ENCODE measurements around the gene RBM20.
A peak's percentile ranks its signal among the peaks of the same experiment; 100 is the strongest.
"Not testable (repeated sequence)": the region's sequence is repeated elsewhere in the genome, so short reads cannot be mapped to it uniquely, and the experiment has no call there.

The RBM20 gene

DNA sequence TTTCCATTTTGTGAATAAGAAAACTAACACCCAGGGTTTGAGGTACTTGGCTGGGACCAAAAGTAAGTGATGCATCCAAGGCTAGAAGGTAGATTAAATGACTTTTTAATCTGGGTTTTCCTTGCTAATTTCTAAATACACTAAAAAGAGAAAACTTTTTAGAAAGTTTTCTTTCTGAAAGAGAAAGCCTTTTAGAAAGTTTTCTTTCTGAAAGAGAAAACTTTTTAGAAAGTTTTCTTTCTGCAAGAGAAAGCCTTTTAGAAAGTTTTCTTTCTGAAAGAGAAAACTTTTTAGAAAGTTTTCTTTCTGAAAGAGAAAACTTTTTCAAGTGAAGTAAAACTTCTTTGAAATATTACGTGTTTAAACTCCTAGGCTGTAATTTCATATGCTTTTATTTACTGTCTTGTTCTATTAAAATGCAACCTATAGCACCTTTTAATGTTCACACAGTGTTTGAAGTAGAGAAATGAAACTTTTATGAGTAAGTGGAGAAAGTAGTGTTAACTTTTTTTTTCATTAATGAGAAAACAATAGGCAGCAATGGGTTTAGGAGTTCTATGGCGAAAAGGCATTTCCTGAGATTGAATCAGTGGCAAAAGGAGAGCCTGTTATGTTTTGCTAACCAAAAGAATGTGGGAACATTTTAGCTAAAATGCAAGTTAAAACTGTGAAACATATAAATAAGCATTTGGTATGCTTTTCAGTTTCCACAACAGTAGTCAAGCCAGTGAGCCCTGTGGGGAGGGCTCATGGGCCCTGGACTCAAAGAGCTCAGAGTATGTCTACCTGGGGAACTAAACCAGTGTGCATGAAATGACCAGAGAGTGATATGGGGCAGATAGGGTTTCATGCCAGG, 103.7 kb downstream of the RBM20 start:
- intact Hi-C loops (cut with DNase I): loop anchor here (10.0 kb wide), 1 partner anchor 147 kb away; no protein-coding TSS in a partner anchor
- no peak for DNase-seq

GRCh38 chr10:110748970-110749369, 104.8 kb downstream of the RBM20 start:
- intact Hi-C loops (cut with DNase I): loop anchor here (10.0 kb wide), 1 partner anchor 146 kb away; no protein-coding TSS in a partner anchor

GRCh38 chr10:110750931-110751330, 106.8 kb downstream of the RBM20 start:
- DNase-seq: no peak
- intact Hi-C loops (cut with DNase I): no loop called here

More at GRCh38 chr10:110748970-110749369, 104.8 kb downstream of the RBM20 start:
- no peak for DNase-seq

DNA sequence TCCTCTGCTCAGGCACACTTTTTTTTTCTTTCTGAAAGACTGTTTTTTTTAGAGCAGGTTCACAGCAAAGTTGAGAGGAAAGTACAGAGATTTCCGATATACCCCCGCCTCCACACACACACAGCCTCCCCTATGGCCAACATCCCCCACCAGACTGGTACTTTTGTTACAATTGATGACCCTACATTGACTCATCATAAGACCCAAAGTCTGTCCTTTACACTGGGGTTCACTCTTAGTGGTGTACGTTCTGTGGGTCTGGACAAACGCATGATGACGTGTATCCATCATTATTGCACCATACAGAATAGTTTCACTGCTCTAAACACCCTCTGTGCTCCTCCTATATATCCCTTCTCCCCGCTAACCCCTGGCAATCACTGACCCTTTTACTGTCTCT, 107.7 kb downstream of the RBM20 start:
- intact Hi-C loops (cut with DNase I): no loop called here
- DNase-seq: no peak

DNA sequence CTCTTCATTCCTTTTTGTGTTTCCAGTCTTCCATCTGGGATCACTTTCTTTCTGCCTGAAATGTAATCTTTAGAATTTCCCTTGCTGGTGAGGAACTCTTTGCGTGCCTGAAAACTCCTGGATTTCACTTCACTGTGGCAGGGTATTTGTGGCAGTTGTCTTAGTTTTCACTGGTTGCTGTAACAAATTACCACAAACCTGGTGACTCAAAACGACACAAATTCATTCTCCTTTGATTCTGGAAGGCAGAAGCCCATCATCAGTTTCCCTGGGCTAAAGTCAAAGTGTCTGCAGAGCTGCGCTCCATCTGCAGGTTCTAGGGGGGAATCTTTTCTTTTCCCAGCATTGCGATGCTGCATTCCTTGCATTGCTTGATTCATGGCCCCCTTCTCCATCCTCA, 109.3 kb downstream of the RBM20 start:
- DNase-seq: no peak
- intact Hi-C loops (cut with DNase I): no loop called here

- no peak for DNase-seq
- intact Hi-C loops (cut with DNase I): no loop called here
These were observed 110.4 kb downstream of the RBM20 start for GRCh38 chr10:110754375-110755105.

DNA sequence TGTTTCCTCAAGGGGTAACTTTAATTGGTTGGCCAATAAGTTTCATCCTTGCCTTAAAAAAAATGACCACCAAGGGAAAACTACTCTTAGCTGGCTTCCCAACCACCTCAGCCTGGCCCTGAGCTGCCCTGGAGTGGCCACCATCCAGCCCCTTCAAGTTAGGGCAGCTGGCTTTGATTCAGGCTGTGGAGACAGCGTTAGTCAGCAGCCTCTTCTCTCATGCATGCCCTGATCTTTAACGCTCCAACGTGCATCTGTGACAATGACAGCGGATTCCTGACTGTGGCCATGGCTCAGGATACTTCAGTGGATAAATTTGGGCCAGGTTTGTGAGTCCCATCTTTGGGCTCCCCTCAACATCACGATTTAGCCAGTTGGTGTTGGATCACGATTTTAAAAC, 111.6 kb downstream of the RBM20 start:
- DNase-seq: no peak
- intact Hi-C loops (cut with DNase I): no loop called here

GRCh38 chr10:110756876-110757275, 112.7 kb downstream of the RBM20 start:
- no peak for DNase-seq
- intact Hi-C loops (cut with DNase I): no loop called here

GRCh38 chr10:110757586-110757985, 113.5 kb downstream of the RBM20 start:
- no peak for DNase-seq
- intact Hi-C loops (cut with DNase I): no loop called here

GRCh38 chr10:110758128-110758765, 114.1 kb downstream of the RBM20 start:
- intact Hi-C loops (cut with DNase I): no loop called here
- no peak for DNase-seq

DNA sequence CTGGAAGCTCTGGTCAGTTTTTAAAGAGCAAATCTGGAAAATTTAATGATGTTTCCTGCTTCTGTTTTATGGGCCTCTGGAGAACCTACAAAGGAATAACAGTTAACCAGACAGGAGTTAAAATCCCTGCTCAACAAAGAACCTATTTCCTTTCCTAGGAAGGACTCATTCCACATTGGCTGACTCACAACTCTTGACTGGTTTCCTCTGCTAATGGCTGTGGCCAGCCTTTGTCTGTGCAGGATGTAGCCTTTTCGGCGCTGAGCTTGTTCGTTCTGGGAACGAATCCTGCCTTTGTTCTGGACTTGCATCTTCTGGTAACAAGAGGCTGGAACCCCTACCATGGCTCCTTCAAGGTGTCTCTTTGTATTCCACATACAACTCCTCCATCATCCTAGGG, 114.8 kb downstream of the RBM20 start:
- DNase-seq: peak in 1 of 42 donors; percentile 49
- intact Hi-C loops (cut with DNase I): no loop called here

- DNase-seq: no peak
- intact Hi-C loops (cut with DNase I): no loop called here
These were observed 115.4 kb downstream of the RBM20 start for GRCh38 chr10:110759523-110759922.

DNA sequence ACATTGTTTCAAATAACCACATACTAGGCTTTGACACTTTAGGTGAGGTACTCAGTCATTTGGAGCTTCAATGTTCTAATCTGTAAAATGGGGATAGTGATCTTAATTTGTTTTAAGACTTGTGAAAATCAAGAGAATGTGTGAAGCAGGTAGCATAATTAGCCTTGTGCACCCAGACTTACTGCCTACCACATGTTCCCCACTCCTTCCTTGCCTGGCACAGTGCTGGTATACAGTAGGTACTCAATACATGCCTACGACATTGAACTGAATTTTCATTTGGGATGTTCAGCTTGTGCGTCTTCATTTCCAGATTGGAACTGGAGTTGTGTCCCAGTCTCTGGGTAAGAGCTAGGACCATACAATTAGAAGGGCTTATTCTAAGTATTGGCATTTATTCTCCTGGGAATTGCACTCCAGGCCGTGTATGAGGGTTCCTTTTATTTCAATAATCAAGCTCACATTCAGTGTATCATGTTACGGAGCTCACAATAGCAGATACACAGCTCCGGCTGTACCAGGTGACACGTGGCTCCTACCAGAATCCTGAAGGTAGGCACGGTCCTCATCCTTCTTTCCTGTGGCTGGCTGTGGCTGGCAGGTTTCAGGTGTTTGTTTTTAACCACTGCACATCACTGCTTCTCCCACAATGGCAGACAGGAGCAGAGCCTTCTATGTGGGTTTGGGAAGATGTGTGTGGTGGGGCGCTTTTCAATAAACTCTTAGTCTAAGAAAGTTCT, 118.1 kb downstream of the RBM20 start:
- DNase-seq: no peak
- intact Hi-C loops (cut with DNase I): no loop called here

DNA sequence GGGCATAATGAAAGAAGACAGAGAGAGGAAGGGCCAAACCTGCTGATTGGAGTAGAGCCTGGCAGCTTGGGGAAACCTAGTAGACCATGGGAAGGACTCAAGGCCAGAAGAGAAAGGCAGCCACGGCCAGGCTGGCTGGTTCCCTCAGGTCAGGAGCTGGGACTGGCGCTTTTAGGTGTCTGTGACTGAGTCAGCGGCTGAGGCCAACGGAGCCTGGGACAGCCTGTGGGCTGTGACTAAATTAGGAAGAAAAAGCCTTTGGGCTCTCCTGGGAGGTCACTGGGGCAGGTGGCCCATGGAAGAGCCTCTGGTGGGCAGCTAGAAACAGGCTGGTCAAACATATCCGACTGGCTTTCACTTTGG, 118.7 kb downstream of the RBM20 start:
- intact Hi-C loops (cut with DNase I): no loop called here
- no peak for DNase-seq

DNA sequence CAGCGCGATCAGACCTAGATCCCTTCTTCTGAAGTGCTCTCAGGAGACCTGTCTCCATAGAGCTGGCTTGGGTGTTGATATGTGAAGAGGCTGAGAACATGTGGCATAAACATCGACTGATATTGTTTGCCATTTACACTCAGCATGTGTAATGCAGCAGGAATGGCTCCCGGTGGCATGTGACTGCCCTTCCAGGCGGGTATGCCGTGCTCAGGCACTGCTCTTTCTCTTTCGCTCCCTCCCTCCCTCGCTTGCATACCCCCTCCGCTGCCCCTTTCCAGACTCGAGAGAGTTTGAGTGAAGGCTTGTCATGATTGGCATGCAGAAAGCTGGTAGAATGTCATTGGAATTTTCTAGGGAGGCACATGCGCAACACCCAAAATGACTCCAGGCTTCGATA, 120.2 kb downstream of the RBM20 start:
- no peak for DNase-seq
- intact Hi-C loops (cut with DNase I): no loop called here

DNA sequence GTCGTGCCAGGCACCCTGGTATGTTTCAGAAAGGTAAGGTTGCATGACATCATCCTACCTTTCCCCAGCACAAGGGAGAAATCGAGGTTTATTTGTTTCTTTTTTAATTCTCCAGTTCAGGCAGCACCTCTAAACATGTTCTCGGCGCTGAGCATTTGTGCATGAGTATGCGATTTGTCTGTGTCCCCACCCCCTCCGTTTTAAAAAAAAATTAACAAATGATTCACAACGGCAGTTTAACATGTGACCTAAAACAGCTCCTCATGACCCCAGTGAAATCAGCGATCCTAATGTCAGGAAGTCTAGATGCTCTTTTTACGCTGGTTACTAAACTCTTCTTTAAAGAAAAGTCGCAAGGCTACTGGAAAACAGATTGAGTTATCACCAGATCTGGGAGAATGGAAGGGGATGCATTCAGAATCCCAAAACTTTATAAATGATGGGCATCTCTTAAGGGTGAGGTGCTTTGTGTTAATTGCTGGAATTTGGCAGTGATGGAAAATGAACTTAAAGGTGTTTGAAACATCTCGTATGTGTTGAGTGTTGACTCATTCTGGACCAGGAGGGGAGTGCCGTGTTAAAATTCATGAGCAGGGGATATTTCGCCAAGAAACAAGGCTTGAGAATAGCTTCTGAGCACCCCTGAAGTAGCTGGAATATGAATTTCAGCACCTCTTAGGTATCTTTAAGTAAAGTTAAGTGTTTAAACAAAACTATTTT, 120.8 kb downstream of the RBM20 start:
- intact Hi-C loops (cut with DNase I): no loop called here
- DNase-seq: no peak

DNA sequence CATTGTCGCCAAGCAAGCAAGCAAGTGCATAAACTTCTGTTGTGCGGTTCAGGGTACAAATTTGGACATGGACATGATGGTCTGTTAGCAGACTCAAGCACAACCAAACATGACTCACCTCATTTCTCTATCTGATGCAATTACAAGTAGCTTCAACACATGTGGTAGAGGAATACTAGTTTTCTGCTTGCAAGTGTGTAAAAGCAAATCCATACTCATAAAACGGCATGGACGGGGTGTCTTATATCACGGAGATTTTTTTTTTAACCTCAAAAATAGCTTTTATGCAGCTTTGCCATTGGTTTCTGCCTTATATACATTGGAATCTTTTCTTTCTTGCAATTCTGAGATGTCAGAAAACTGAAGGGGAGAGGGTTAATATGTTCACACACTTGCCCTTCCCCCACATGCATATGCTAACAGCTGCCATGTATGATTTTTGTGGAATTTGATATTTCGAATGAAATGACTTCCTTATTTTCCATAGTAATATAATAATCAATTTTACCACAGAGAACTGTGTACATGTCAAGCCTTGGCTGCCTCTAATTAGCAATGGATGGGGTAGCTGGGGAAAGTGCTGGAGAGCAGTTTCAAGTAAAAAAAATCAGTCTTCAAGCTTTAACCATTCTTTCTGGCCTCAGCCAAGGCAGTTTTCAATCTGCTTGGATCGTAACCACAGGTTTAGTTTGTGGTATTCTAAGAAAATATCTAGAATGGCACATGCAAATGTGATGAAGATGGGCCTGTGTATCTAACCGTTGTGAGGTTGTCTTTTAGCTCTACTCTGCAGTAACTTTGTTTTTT, 121.6 kb downstream of the RBM20 start:
- intact Hi-C loops (cut with DNase I): no loop called here
- DNase-seq: no peak

DNA sequence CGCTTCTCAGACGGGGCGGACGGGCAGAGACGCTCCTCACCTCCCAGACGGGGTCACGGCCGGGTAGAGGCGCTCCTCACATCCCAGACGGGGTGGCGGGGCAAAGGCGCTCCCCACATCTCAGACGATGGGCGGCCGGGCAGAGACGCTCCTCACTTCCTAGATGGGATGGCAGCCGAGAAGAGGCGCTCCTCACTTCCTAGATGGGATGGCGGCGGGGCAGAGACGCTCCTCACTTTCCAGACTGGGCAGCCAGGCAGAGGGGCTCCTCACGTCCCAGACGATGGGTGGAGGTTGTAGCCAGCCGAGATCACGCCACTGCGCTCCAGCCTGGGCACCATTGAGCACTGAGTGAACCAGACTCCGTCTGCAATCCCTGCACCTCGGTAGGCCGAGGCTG, 123.5 kb downstream of the RBM20 start:
- DNase-seq; intact Hi-C loops (cut with DNase I): not testable (repeated sequence)
